Measurements from ENCODE around the gene CACNA1F. TPM values are rescaled to one million over a fixed set of nuclear protein-coding genes. Genes with fewer than 3 reads are reported as not detected.

CACNA1F gene
- total RNA-seq, 1 experiment from 2014 or later, result 0.05 TPM

GRCh38 chrX:49206543-49206942, 26.6 kb downstream of the CACNA1F start:
- H3K4me3 Mint-ChIP-seq (ENCODE audit: unreplicated experiment), result no peak overlapping the region

GRCh38 chrX:49205443-49205842, 27.7 kb downstream of the CACNA1F start:
- no peaks in the 10 kb centered on the region for H3K27me3 Mint-ChIP-seq (ENCODE audit: insufficient read depth, unreplicated experiment)
- no peaks in the 10 kb centered on the region for H3K9me3 ChIP-seq
- CTCF ChIA-PET, result no interaction called here
- H3K9me3 Mint-ChIP-seq (ENCODE audit: unreplicated experiment), result no peaks in the 10 kb centered on the region
- H3K4me3 ChIP-seq (ENCODE audit: low read depth, low read length), result no peak overlapping the region
- H3K4me1 Mint-ChIP-seq (ENCODE audit: low read depth, unreplicated experiment), result no peaks in the 10 kb centered on the region
- H3K36me3 ChIP-seq (ENCODE audit: control insufficient read depth, insufficient read depth, low read length), result no peaks in the 10 kb centered on the region
- H3K27me3 ChIP-seq (replicated peaks; ENCODE audit: control insufficient read depth, insufficient read depth, low read length), result no peaks in the 10 kb centered on the region
- H3K27ac Mint-ChIP-seq (ENCODE audit: unreplicated experiment), result no peak overlapping the region
- no peak for TF ChIP-seq CTCF (IDR thresholded peaks at IDR 0.05; ENCODE audit: insufficient read depth in 1 of 2, low read depth in 1 of 2, low read length in 1 of 2, severe bottlenecking in 1 of 2, unreplicated experiment in 1 of 2)
- H3K36me3 Mint-ChIP-seq (ENCODE audit: insufficient read depth, unreplicated experiment), result peaks cover 7% of the 10 kb centered on the region
- BruUV-seq (replicated peaks), result no TSS peak
- no peak overlapping the region for H3K4me3 Mint-ChIP-seq (ENCODE audit: unreplicated experiment)
- peaks cover 11% of the 10 kb centered on the region; the same call in 1 of the 2 replicates for H3K4me1 ChIP-seq
- DNase-seq, result no peak
- POLR2A ChIA-PET, result no interaction called here
- intact Hi-C loops (cut with micrococcal nuclease; ENCODE audit: unreplicated experiment), result no loop called here

More at GRCh38 chrX:49206543-49206942, 26.6 kb downstream of the CACNA1F start:
- H3K36me3 Mint-ChIP-seq (ENCODE audit: insufficient read depth, unreplicated experiment), result peaks cover 7% of the 10 kb centered on the region
- BruUV-seq (replicated peaks), result no TSS peak
- no peaks in the 10 kb centered on the region for H3K9me3 Mint-ChIP-seq (ENCODE audit: unreplicated experiment)
- no peak for TF ChIP-seq CTCF (IDR thresholded peaks at IDR 0.05; ENCODE audit: insufficient read depth in 1 of 2, low read depth in 1 of 2, low read length in 1 of 2, severe bottlenecking in 1 of 2, unreplicated experiment in 1 of 2)
- Histone ChIP-seq H3K9me3 (no peaks in the 10 kb centered on the region), H3K36me3 (ENCODE audit: control insufficient read depth, insufficient read depth, low read length) (no peaks in the 10 kb centered on the region), H3K27me3 (replicated peaks; ENCODE audit: control insufficient read depth, insufficient read depth, low read length) (no peaks in the 10 kb centered on the region), H3K4me3 (ENCODE audit: low read depth, low read length) (no peak overlapping the region), H3K4me1 (peaks cover 4% of the 10 kb centered on the region; the same call in 1 of the 2 replicates)
- H3K4me1 Mint-ChIP-seq (ENCODE audit: low read depth, unreplicated experiment), result no peaks in the 10 kb centered on the region
- H3K27me3 Mint-ChIP-seq (ENCODE audit: insufficient read depth, unreplicated experiment), result no peaks in the 10 kb centered on the region
- intact Hi-C loops (cut with micrococcal nuclease; ENCODE audit: unreplicated experiment), result no loop called here
- ChIA-PET CTCF (no interaction called here), POLR2A (interaction anchor here (0.6 kb wide), 1 partner anchor 379 kb away, joined by 5 read pairs; no protein-coding TSS in a partner anchor)
- H3K27ac Mint-ChIP-seq (ENCODE audit: unreplicated experiment), result no peak overlapping the region
- DNase-seq, result no peak

GRCh38 chrX:49204709-49205108, 28.4 kb downstream of the CACNA1F start:
- ChIA-PET CTCF (no interaction called here), POLR2A (no interaction called here)
- Histone ChIP-seq H3K4me3 (ENCODE audit: low read depth, low read length) (no peak overlapping the region), H3K9me3 (no peaks in the 10 kb centered on the region), H3K4me1 (peaks cover 13% of the 10 kb centered on the region; the same call in 1 of the 2 replicates), H3K27me3 (replicated peaks; ENCODE audit: control insufficient read depth, insufficient read depth, low read length) (no peaks in the 10 kb centered on the region), H3K36me3 (ENCODE audit: control insufficient read depth, insufficient read depth, low read length) (no peaks in the 10 kb centered on the region)
- no peak for TF ChIP-seq CTCF (IDR thresholded peaks at IDR 0.05; ENCODE audit: insufficient read depth in 1 of 2, low read depth in 1 of 2, low read length in 1 of 2, severe bottlenecking in 1 of 2, unreplicated experiment in 1 of 2)
- Mint-ChIP-seq H3K9me3 (ENCODE audit: unreplicated experiment) (no peaks in the 10 kb centered on the region), H3K27ac (ENCODE audit: unreplicated experiment) (no peak overlapping the region), H3K36me3 (ENCODE audit: insufficient read depth, unreplicated experiment) (peaks cover 7% of the 10 kb centered on the region), H3K4me3 (ENCODE audit: unreplicated experiment) (no peak overlapping the region), H3K4me1 (ENCODE audit: low read depth, unreplicated experiment) (no peaks in the 10 kb centered on the region), H3K27me3 (ENCODE audit: insufficient read depth, unreplicated experiment) (no peaks in the 10 kb centered on the region)
- DNase-seq, result no peak
- intact Hi-C loops (cut with micrococcal nuclease; ENCODE audit: unreplicated experiment), result no loop called here
- no TSS peak for BruUV-seq (replicated peaks)
